ENCODE measurements around the gene SDK1. TPM values are rescaled to one million over a fixed set of nuclear protein-coding genes. Genes with fewer than 3 reads are reported as not detected.

Gene SDK1
- total RNA-seq, 1 experiment from 2014 or later, result 20.0 TPM

DNA sequence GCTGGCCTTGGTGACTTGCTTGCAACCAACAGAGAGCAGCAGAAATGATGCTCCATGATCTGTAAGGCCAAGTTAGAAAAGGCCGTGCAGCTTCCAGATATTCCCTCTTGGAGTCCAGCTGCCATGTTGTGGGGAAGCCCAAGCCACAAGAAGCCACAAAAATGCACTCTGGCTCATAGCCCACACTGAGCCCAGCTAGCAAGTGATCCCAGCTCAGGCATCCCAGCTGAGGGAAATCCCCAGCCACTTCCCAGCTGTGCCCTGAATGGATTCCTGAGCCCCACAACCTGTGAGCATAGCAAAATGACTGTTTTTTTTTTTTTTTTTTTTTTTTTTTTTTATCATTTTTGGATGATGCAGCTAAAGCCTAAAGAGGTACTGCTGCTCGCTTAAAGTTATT lies 11.1 kb upstream of the SDK1 start:
- DNase-seq, result no peak
- Mint-ChIP-seq H3K27ac (ENCODE audit: unreplicated experiment) (no peak overlapping the region), H3K4me1 (ENCODE audit: low read depth, unreplicated experiment) (peaks cover 10% of the 10 kb centered on the region), H3K9me3 (ENCODE audit: low read depth, unreplicated experiment) (peaks cover 5% of the 10 kb centered on the region), H3K4me3 (ENCODE audit: low read depth, unreplicated experiment) (no peak overlapping the region), H3K27me3 (ENCODE audit: unreplicated experiment) (peaks cover 15% of the 10 kb centered on the region), H3K36me3 (ENCODE audit: insufficient read depth, unreplicated experiment) (no peaks in the 10 kb centered on the region)
- no TSS peak for BruUV-seq (replicated peaks)
- TF ChIP-seq, protein P1, sequence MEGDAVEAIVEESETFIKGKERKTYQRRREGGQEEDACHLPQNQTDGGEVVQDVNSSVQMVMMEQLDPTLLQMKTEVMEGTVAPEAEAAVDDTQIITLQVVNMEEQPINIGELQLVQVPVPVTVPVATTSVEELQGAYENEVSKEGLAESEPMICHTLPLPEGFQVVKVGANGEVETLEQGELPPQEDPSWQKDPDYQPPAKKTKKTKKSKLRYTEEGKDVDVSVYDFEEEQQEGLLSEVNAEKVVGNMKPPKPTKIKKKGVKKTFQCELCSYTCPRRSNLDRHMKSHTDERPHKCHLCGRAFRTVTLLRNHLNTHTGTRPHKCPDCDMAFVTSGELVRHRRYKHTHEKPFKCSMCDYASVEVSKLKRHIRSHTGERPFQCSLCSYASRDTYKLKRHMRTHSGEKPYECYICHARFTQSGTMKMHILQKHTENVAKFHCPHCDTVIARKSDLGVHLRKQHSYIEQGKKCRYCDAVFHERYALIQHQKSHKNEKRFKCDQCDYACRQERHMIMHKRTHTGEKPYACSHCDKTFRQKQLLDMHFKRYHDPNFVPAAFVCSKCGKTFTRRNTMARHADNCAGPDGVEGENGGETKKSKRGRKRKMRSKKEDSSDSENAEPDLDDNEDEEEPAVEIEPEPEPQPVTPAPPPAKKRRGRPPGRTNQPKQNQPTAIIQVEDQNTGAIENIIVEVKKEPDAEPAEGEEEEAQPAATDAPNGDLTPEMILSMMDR (IDR thresholded peaks at IDR 0.05; ENCODE audit: unreplicated experiment), result no peak
- intact Hi-C loops (cut with micrococcal nuclease; ENCODE audit: unreplicated experiment), result no loop called here
- CTCF ChIA-PET, result no interaction called here

DNA sequence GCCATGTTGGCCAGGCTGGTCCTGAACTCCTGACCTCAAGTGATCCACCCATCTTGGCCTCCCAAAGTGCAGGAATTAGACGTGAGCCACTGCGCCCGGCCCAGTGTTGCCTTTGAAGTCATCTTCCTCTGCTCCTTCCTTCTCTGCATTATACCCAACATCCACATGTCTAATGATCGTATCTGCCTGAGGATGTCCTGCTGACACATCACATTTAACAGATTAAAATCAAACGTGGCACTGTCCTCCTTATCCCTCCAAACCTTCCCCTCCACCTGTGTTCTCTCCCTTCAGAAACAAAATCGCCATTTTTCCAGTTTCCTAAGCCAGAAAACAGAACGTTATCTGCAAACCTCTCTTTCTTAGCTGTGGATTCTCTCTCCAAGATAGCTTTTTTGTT lies 8.4 kb upstream of the SDK1 start:
- TF ChIP-seq, protein P1 (IDR thresholded peaks at IDR 0.05; ENCODE audit: unreplicated experiment), result no peak
- BruUV-seq (replicated peaks), result no TSS peak
- peaks cover 15% of the 10 kb centered on the region for H3K27me3 Mint-ChIP-seq (ENCODE audit: unreplicated experiment)
- DNase-seq, result no peak
- CTCF ChIA-PET, result interaction anchor here (0.7 kb wide), 2 partner anchors 100 to 425 kb away, joined by 3 to 4 read pairs; no protein-coding TSS in a partner anchor
- no peak overlapping the region for H3K4me3 Mint-ChIP-seq (ENCODE audit: low read depth, unreplicated experiment)
- no peaks in the 10 kb centered on the region for H3K9me3 Mint-ChIP-seq (ENCODE audit: low read depth, unreplicated experiment)
- H3K4me1 Mint-ChIP-seq (ENCODE audit: low read depth, unreplicated experiment), result peaks cover 12% of the 10 kb centered on the region
- no peak overlapping the region for H3K27ac Mint-ChIP-seq (ENCODE audit: unreplicated experiment)
- no peaks in the 10 kb centered on the region for H3K36me3 Mint-ChIP-seq (ENCODE audit: insufficient read depth, unreplicated experiment)
- intact Hi-C loops (cut with micrococcal nuclease; ENCODE audit: unreplicated experiment), result no loop called here

DNA sequence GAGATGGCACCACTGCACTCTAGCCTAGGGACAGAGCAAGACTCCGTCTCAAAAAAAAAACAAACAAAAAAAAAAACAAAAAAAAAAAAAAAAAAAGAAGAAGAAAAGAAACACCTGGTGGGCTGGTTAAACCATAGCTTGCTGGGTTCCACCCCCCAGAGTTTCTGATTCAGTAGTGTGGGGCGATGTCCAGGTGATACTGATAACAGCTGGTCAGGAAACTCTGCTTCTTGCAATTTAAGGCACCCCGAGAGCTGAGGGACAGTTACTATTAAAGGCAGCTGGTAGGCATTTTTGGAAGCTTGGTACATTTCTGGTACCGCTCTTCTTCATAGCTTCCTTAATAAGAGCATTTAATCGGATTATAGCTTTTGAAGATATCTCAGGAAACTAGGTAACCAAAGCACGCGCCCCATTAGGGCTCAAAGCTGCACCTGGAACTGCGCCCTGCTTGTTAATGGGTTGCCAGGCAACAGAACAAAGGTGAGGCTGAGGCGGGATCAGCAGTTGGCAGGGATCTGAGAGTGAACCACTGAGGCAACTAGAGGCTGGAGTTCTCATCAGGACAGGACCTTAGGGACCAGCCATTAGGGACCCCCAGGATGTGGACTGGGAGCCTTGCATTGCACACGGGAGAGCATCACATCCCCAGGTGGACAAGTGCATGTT lies 6.5 kb upstream of the SDK1 start:
- intact Hi-C loops (cut with micrococcal nuclease; ENCODE audit: unreplicated experiment), result loop anchor here (2.0 kb wide), 1 partner anchor 100 kb away; no protein-coding TSS in a partner anchor
- TF ChIP-seq, protein P1 (IDR thresholded peaks at IDR 0.05; ENCODE audit: unreplicated experiment), result no peak
- CTCF ChIA-PET, result interaction anchor here (0.6 to 1.5 kb wide), 7 partner anchors 10 to 623 kb away, joined by 3 to 10 read pairs (median 3); no protein-coding TSS in a partner anchor
- Mint-ChIP-seq H3K4me1 (ENCODE audit: low read depth, unreplicated experiment) (peaks cover 12% of the 10 kb centered on the region), H3K27ac (ENCODE audit: unreplicated experiment) (no peak overlapping the region), H3K9me3 (ENCODE audit: low read depth, unreplicated experiment) (no peaks in the 10 kb centered on the region), H3K4me3 (ENCODE audit: low read depth, unreplicated experiment) (no peak overlapping the region), H3K27me3 (ENCODE audit: unreplicated experiment) (peaks cover 15% of the 10 kb centered on the region), H3K36me3 (ENCODE audit: insufficient read depth, unreplicated experiment) (no peaks in the 10 kb centered on the region)
- BruUV-seq (replicated peaks), result no TSS peak
- DNase-seq, result peak; percentile 65

DNA sequence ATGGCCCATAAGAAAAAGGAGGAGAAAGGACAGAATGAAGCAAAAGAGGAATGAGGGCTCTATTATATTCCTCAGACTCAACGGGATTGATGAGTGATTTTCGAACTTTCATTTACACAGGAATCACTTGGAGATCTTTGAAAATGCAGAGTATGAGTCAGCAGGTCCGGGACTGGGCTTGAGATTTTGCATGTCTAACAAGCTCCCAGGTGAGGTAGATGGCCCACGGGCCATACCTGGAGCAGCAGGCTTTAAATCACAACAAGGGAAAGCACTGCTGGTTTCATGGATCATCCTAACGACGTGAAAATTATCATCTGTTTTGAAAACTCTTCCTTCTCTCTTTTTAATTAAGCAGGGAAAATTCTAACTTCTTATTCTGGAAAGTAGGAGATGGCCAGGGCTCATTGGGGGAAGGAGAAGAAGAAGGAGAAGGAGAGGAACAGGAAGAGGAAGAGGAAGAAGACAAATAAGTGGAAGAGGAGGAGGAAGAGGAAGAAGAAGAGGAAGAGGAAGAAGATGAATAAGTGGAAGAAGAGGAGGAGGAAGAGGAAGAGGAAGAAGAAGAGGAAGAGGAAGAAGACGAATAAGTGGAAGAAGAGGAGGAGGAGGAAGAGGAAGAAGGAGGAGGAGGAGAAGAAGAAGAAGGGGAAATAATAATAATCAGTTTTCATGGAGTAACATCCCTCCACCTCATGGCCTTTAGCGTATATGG lies 3.8 kb upstream of the SDK1 start:
- Mint-ChIP-seq H3K4me3 (ENCODE audit: low read depth, unreplicated experiment) (no peak overlapping the region), H3K27me3 (ENCODE audit: unreplicated experiment) (peaks cover 15% of the 10 kb centered on the region), H3K4me1 (ENCODE audit: low read depth, unreplicated experiment) (peaks cover 23% of the 10 kb centered on the region), H3K9me3 (ENCODE audit: low read depth, unreplicated experiment) (no peaks in the 10 kb centered on the region), H3K27ac (ENCODE audit: unreplicated experiment) (no peak overlapping the region), H3K36me3 (ENCODE audit: insufficient read depth, unreplicated experiment) (peaks cover 20% of the 10 kb centered on the region)
- BruUV-seq (replicated peaks), result no TSS peak
- DNase-seq, result no peak
- CTCF ChIA-PET, result interaction anchor here (0.7 kb wide), 1 partner anchor 152 kb away, joined by 3 read pairs; no protein-coding TSS in a partner anchor
- TF ChIP-seq, protein P1 (IDR thresholded peaks at IDR 0.05; ENCODE audit: unreplicated experiment), result no peak
- intact Hi-C loops (cut with micrococcal nuclease; ENCODE audit: unreplicated experiment), result no loop called here
